ENCODE data around the gene LANCL2.
"Not testable (repeated sequence)": the region's sequence is repeated elsewhere in the genome, so short reads cannot be mapped to it uniquely, and the experiment has no call there.

LANCL2 gene

GRCh38 chr7:55405856-55406541, 40.9 kb downstream of the LANCL2 start:
- no peak for DNase-seq (ENCODE audit: low read depth)

GRCh38 chr7:55409482-55410225, 44.5 kb downstream of the LANCL2 start:
- no peak for DNase-seq (ENCODE audit: low read depth)

- no peak for DNase-seq (ENCODE audit: low read depth)
These were observed 45.6 kb downstream of the LANCL2 start for GRCh38 chr7:55410667-55411239.

- no peak for DNase-seq (ENCODE audit: low read depth)
These were observed 46.7 kb downstream of the LANCL2 start for GRCh38 chr7:55411844-55412243.

GRCh38 chr7:55413442-55413841, 48.3 kb downstream of the LANCL2 start:
- no peak for DNase-seq (ENCODE audit: low read depth)

DNA sequence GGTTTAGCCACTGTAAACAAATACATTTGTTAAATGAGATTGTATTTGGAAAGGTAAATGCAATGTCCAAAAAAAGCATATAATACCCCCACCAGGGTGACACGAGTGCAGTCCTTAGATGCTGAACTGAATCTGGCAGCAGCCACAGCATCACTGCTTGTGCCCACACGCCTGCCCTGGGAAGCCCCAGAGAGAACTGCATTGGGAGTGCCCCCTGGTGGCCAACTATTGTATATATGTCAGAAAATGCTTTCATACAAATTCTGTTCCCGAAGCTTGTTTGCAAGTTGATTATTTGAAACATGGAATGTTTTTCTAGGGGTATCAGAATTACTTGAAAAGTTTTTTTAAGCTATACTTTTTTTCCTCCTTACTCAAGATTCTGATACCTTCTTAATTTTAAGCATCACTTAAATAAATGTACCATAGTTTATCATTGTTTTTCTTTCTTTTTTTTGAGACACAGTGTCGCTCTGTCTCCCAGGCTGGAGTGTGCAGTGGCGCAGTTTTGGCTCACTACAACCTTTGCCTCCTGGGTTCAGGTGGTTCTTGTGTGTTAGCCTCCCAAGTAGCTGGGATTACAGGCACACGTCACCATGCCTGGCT, 50.1 kb downstream of the LANCL2 start:
- peak; percentile 69 for DNase-seq (ENCODE audit: low read depth)

- not testable (repeated sequence) for DNase-seq (ENCODE audit: low read depth)
These were observed 52.3 kb downstream of the LANCL2 start for GRCh38 chr7:55417456-55417855.

DNA sequence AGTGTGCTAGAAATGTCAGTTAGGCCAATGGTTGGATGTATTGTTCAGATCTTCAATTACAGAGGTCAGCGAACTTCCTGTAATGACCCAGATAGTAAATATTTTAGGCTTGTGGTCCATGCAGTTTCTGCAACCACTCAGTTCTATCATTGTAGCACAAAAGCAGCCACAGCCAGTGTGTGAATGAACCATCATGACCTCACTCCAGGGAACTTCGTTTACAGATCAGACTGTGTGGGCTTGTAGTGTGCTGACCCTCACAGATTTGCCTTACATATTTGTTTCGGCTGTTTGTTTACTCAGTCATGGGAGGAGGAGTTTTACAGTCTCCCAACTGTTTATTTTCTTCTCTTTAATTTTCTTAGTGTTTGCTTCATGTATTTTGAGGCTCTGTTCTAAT, 55.4 kb downstream of the LANCL2 start:
- no peak for DNase-seq (ENCODE audit: low read depth)

GRCh38 chr7:55423277-55423711, 58.2 kb downstream of the LANCL2 start:
- DNase-seq (ENCODE audit: low read depth) = no peak

DNA sequence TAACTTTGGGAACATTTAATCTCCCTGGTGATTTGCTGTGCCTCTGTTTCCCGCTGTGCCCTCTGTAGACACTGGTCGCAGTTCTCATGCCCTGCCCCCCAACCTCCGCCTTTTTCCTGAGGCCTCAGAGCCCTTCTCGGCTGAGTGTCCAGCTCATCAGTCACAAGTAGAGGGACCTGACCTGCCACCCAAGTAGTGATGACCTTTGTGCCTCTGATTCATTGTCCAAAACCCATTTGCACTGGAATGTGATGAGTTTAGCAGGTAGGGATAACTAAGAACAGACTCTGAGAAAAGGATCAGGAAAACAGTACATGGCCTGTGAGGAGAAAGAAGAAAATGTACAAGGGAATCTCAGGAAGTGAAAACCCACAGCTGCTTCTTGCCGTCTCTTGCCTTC, 58.8 kb downstream of the LANCL2 start:
- DNase-seq (ENCODE audit: low read depth) = no peak

DNA sequence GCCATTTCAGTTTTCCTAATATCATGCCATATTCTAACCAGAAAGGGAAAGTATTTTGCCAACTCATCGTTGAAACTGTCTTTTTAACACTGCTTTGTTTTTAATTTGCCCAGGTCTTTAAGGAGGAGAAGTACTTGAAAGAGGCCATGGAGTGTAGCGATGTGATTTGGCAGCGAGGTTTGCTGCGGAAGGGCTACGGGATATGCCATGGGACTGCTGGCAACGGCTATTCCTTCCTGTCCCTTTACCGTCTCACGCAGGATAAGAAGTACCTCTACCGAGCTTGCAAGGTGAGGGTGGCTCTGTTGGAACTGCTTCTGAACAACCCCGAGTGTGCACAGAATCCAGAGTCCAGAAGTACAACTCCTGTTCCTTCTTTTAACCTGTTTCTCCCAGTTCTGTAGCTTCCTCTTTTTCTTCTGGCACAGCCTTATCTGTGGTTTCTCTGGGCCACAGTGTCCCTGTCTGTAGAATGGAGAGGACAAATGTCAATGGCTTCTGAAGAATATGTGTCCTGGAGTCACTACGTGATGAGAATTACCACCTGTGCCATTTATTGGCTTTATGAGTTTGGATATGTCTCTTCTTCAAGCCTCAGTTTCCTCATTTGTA, 60.1 kb downstream of the LANCL2 start:
- DNase-seq (ENCODE audit: low read depth) = no peak

DNA sequence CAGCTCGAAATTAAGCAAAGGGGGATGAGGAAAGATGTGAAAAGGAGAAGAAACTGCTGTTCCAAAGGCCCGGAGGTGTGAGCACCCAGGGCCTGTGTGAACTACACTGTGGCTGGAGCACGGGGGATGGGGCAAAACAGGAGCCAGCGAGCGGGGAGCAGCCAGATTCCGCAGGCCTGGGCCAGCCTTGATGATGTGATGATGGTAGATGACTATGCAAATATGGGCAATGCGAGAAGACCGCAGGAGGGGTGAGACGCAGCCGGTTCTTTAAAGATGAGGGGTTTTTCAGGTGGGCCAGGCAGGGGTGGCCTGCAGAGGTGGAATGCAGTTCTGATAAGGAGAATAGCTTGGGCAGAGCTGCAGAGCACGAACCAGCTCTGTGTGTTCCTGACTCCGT, 61.5 kb downstream of the LANCL2 start:
- DNase-seq (ENCODE audit: low read depth) = no peak

DNA sequence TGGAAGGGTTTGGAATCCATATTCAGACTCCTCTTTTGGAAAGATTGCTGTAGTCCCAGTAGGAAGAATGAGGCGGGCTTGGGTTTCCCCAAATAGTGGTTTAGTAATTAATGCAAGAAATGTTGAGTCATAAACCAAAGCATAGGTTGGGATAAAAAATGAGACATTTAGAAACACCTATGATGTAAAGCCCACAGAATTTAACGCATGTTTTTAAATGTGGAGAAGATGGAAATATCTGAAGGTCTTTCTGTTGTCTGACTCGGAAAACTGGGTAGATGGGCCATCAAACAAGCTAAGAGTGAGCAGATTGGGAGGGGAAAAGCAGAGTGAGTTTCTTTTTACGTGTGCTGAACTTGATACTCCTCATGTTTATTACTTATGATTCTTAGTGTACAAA, 62.2 kb downstream of the LANCL2 start:
- DNase-seq (ENCODE audit: low read depth) = no peak

- no peak for DNase-seq (ENCODE audit: low read depth)
These were observed 62.7 kb downstream of the LANCL2 start for GRCh38 chr7:55427800-55428199.

DNA sequence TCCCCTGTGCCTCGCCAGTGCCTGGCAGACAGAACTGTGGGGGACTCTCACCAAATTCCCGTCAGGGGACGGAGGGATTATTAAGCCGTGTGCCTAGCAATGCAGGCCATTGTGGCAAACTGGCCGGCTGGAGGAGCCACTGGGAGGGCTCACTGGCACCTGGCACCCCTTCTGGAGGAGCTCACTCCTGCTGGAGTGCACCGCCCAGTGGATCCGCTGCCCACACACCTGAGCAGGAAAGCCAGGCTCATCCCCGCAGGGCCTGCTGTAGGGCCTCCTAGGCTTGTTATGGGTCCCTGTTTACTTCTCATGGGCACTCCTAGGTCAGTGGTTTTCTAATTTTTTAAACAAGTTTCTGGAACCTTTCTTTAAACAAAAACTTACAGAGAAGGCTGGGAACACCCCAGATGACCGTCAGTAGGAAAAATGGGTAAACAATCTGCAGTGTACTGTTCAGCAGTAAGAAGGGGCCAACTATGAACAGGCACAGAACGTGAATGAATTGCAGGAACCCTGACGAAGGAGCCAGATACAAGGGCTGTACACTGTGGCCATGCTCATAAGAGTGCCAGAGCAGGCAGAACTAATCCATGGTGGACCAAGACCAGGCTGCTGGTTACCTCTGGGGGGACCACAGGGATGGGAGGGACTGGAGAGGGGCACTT, 64.8 kb downstream of the LANCL2 start:
- DNase-seq (ENCODE audit: low read depth) = no peak

DNA sequence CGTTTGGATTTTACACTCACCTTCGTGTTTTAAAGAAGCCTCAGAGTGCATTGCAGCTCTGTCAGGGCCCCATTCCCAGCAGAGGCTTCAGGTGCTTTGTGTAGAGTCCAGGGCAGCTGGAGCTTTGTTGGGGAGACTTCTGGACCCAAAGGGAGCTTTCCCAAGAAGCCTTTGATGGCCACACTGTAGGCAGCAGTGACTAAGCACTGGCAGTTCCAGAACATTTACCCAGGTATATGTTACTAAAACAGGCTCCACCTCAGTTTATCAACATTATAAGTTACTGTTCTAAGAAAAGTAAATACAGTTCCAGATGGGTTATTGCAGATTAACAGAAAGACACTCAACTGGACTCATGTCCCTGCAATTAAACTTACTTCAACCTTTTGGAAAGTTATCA, 66.8 kb downstream of the LANCL2 start:
- no peak for DNase-seq (ENCODE audit: low read depth)

- no peak for DNase-seq (ENCODE audit: low read depth)
These were observed 67.4 kb downstream of the LANCL2 start for GRCh38 chr7:55432506-55432905.

GRCh38 chr7:55432939-55433784, 68.0 kb downstream of the LANCL2 start:
- DNase-seq (ENCODE audit: low read depth) = no peak

- no peak for DNase-seq (ENCODE audit: low read depth)
These were observed 70.3 kb downstream of the LANCL2 start for GRCh38 chr7:55435466-55435865.

DNA sequence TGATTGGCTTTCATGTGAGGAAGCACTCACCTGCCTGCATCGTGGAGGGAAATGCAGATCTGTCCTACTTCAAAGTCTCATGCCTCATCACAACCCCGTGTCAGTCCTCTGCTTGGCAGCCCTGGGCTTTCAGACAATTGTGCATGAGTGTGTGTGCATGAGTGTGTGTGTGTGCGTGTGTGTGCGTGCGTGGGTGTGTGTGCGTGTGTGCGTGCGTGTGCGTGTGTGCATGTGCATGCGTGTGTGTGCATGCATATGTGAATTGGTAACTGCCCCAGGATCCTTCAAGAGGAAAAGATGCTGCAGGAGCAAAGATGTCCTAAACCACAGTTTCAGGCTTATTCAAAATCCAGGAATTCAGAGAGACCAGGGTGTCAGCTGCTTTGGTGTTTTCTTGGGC, 71.3 kb downstream of the LANCL2 start:
- no peak for DNase-seq (ENCODE audit: low read depth)

DNA sequence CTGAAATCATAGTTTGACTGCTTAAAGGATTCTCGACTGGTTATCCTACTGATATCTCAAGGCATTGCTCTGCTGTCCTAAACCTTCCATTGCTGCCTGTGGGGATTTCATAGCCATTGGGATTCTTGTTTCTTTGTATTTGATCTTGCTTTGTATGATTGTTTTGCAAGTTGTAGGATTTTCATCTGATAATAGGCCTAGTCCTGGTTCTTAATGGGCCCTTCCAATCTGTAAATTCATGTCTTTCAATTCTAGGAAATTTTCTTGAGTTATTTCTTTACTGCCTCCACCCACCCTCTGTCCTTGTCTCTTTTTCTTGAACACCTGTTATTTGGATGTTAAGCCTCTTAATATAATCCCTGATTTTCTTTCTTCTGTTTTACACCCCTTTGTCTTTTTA, 72.2 kb downstream of the LANCL2 start:
- DNase-seq (ENCODE audit: low read depth) = no peak

Data from T follicular helper cell (primary cell).